ENCODE data around the gene DNAAF5. TPM values are rescaled to one million over a fixed set of nuclear protein-coding genes. Genes with fewer than 3 reads are reported as not detected.

DNAAF5 gene
- total and polyA plus RNA-seq, 2 of the 4 experiments (the other 2 are of a cell fraction): 12.4 to 32.6 TPM

DNA sequence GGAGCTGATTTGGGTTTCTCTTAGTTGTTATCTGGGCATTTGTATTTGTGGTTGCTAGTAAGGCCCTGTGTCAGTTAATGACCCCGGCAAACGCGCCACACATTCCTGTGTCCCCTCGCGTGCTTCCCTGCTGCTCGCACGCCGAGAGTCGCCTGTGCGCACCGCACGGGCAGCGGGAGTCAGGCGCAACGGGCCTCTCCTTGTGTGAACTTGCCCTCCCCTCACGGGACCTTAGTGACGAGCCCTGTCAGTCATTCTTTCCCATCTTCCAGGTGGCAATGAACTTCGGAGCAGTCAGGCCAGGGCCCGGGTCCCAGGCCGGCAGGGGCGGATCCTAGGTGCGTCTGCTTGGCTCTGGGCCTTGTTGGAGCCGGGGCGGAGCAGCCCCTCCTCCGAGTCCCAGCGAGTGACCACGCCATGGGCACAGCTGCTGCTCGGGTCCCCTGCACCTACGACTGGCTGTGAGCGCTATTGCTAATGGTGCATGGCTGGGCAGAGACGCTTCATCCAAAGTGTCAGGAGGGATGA is 13.0 kb downstream of the DNAAF5 start:
- ATAC-seq (ENCODE audit: low read depth) (no peak), DNase-seq (no peak)
- CTCF ChIA-PET: no interaction called here
- no peaks in the 10 kb centered on the region for H3K27me3 ChIP-seq (ENCODE audit: control insufficient read depth, insufficient read depth, low read length)
- in situ Hi-C loops (cut with MboI; ENCODE audit: low sequenced_read_pairs): no loop called here
- TF ChIP-seq FOS (IDR thresholded peaks at IDR 0.05; ENCODE audit: low read depth, low read length): no peak
- TF ChIP-seq RCOR1 (IDR thresholded peaks at IDR 0.05; ENCODE audit: insufficient replicate concordance, low read length): no peak
- TF ChIP-seq, protein P1, sequence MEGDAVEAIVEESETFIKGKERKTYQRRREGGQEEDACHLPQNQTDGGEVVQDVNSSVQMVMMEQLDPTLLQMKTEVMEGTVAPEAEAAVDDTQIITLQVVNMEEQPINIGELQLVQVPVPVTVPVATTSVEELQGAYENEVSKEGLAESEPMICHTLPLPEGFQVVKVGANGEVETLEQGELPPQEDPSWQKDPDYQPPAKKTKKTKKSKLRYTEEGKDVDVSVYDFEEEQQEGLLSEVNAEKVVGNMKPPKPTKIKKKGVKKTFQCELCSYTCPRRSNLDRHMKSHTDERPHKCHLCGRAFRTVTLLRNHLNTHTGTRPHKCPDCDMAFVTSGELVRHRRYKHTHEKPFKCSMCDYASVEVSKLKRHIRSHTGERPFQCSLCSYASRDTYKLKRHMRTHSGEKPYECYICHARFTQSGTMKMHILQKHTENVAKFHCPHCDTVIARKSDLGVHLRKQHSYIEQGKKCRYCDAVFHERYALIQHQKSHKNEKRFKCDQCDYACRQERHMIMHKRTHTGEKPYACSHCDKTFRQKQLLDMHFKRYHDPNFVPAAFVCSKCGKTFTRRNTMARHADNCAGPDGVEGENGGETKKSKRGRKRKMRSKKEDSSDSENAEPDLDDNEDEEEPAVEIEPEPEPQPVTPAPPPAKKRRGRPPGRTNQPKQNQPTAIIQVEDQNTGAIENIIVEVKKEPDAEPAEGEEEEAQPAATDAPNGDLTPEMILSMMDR (conservative IDR thresholded peaks at IDR 0.05; ENCODE audit: low read depth, low read length): no peak
- no peak for TF ChIP-seq SMC3 (IDR thresholded peaks at IDR 0.05; ENCODE audit: low read depth, low read length)
- no peak overlapping the region for H3K23ac ChIP-seq (ENCODE audit: low read depth, low read length)
- H3K9me3 ChIP-seq (ENCODE audit: control insufficient read depth, insufficient read depth, low read length): no peaks in the 10 kb centered on the region; the same call in 1 of the 2 replicates
- H3K4ac ChIP-seq (ENCODE audit: low read depth, low read length): no peak overlapping the region
- no peak overlapping the region for H2BK15ac ChIP-seq (ENCODE audit: low read depth, low read length)
- H3K9ac ChIP-seq (ENCODE audit: low read depth, low read length): no peak overlapping the region
- POLR2A ChIA-PET (ENCODE audit: unreplicated experiment): no interaction called here
- no TSS peak for BruUV-seq (replicated peaks)
- H3K9me1 ChIP-seq (ENCODE audit: insufficient read depth, low read length): no peaks in the 10 kb centered on the region
- no peak overlapping the region for H2BK20ac ChIP-seq (ENCODE audit: low read depth, low read length)
- peaks cover 11% of the 10 kb centered on the region; the same call in 1 of the 2 replicates for H4K20me1 ChIP-seq (ENCODE audit: insufficient read depth, low read length)
- WGBS, 2 experiments (ENCODE audit: extremely low coverage in 2 of 2, insufficient read length in 1 of 2): 95% methylated on average over 27 of the region's 31 CpGs; no CpG with 5 or more reads in 1 of the 2 experiments
- no peak overlapping the region for H2AK5ac ChIP-seq (ENCODE audit: low read depth, low read length)
- no peak overlapping the region for H4K5ac ChIP-seq (ENCODE audit: low read depth, low read length)
- no peak overlapping the region for H2AK9ac ChIP-seq (replicated peaks; ENCODE audit: low read depth, low read length, poor library complexity)
- no peak overlapping the region for H3K4me2 ChIP-seq (ENCODE audit: low read depth, low read length)
- no peak overlapping the region for H4K91ac ChIP-seq (ENCODE audit: insufficient read depth, low read depth, low read length)
- no peak overlapping the region for H3K56ac ChIP-seq (ENCODE audit: extremely low read depth, insufficient read depth, low read length)
- peaks cover 18% of the 10 kb centered on the region for H3K36me3 ChIP-seq (ENCODE audit: control insufficient read depth, insufficient read depth, low read length)
- peaks cover 20 to 21% of the 10 kb centered on the region in 2 experiments for H3K79me1 ChIP-seq (ENCODE audit: low read depth in 1 of 2, low read length in 2 of 2)
- dilution Hi-C loops (cut with HindIII; ENCODE audit: low sequenced_read_pairs, unreplicated experiment): no loop called here
- H2BK120ac ChIP-seq (ENCODE audit: low read depth, low read length): no peak overlapping the region
- no peak overlapping the region for H3K27ac ChIP-seq (ENCODE audit: insufficient read depth, low read length)
- H3K18ac ChIP-seq (ENCODE audit: low read depth, low read length): no peak overlapping the region
- no peak overlapping the region for H2AFZ ChIP-seq (replicated peaks; ENCODE audit: low read length, poor library complexity)
- H2BK5ac ChIP-seq (ENCODE audit: low read depth, low read length, poor library complexity, severe bottlenecking): no peak overlapping the region
- no peak overlapping the region for H4K8ac ChIP-seq (ENCODE audit: low read depth in 2 of 2, low read length in 2 of 2)
- no peak overlapping the region for H3K14ac ChIP-seq (replicated peaks; ENCODE audit: low read depth, low read length)
- intact Hi-C loops (cut with micrococcal nuclease): no loop called here
- no peak overlapping the region for H3K4me3 ChIP-seq (ENCODE audit: insufficient read depth, low read depth, low read length)
- H3K4me1 ChIP-seq (ENCODE audit: control insufficient read depth, insufficient read depth, low read length): no peaks in the 10 kb centered on the region
